Natural killer cell treated with Interleukin-12 subunit alpha and Interleukin-12 subunit beta and Interleukin-15 and Interleukin-18, amount 100 ng/mL, for 72 hours (primary cell): Measurements from ENCODE around the gene TIAM2. TPM values are rescaled to one million over a fixed set of nuclear protein-coding genes. Genes with fewer than 3 reads are reported as not detected.
"Not testable (repeated sequence)": the region's sequence is repeated elsewhere in the genome, so short reads cannot be mapped to it uniquely, and the experiment has no call there.

Experiments used
- ATAC-seq, 2 donors: fragments of 150-1000 bp; cut with Tn5 transposase in 1 of 2; sonication (Bioruptor Pico), chemical (Tn5 transposase) in 1 of 2; 2 replicates each; pipeline ENCODE4 v1.10.0; 2021
- DNase-seq: peaks from one replicate; pipeline ENCODE4 v3.0.0; 2022; ENCODE audit warnings: low spot score
- H3K27ac Mint-ChIP-seq, 2 donors: 1 replicate in 1 of 2; 2 replicates in 1 of 2; pipeline ENCODE4 v1.8.0; 2022; ENCODE audit warnings: mixed read lengths in 2 of 2, mild to moderate bottlenecking in 1 of 2, moderate library complexity in 1 of 2
- H3K27me3 Mint-ChIP-seq, 2 donors: 1 replicate in 1 of 2; 2 replicates in 1 of 2; pipeline ENCODE4 v1.8.0; 2022; ENCODE audit warnings: mixed read lengths in 2 of 2
- H3K36me3 Mint-ChIP-seq: one replicate; pipeline ENCODE4 v1.8.0; 2022; ENCODE audit warnings: mixed read lengths
- H3K4me1 Mint-ChIP-seq, 2 donors: 1 replicate in 1 of 2; 2 replicates in 1 of 2; pipeline ENCODE4 v1.8.0; 2022; ENCODE audit warnings: low read depth in 2 of 2, mixed read lengths in 2 of 2, mild to moderate bottlenecking in 1 of 2
- H3K4me3 Mint-ChIP-seq: one replicate; pipeline ENCODE4 v1.8.0; 2022; ENCODE audit warnings: mixed read lengths
- H3K9me3 Mint-ChIP-seq: 2 replicates; pipeline ENCODE4 v1.8.0; 2022; ENCODE audit warnings: mixed read lengths
- total RNA-seq, 2 donors: library from RNA; stranded (reverse); gene quantifications; one replicate each; pipeline ENCODE4 v1.2.3, GENCODE V29; 2022

TIAM2 gene
- 10 to 100 TPM; 19.6 to 64.3 TPM for total RNA-seq

DNA sequence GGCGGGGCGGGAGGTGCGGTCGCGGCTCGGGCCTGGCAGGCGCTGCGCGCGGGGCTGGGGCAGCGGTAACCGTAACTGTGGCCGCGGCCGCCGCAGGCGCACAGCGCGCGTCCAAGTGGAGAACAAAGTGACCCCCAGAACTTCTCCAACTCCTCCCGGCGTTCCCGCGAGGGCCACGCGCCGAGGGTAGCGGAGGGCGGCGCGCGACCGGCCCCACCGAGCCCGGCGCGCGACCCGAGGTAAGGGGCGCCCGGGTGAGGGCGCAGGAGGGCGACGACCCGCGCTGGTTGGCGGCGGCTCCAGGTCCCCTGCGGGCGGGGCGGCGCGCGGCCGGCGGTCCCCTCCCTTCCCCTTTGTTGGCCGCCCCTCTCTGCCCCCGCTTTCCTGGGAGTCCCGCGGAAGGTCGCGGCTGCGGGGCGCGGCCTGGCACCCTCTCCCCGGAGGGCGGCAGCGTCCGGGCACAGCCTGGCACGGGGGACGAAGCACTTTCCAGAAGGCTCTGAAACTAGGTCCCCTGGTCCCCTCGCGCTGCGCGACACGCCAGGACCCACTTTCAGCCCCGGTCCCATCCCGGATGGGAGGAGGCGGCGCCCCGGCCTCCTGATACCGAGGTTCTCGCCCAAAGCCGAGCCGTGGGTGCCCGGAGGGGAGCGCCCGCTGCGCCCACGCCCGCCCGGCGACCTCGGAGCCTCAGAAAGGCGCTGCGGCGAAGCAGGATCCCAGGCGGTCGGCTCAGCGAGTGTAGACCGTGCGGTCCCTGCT lies at the start of gene TIAM2:
Gene TIAM2 (plus strand): TSS at position 62 of the 762 bp plus-strand sequence. CDS start 133,909 bp downstream, outside the sequence.
- Mint-ChIP-seq H3K36me3 (no peaks in the 10 kb centered on the region), H3K9me3 (no peaks in the 10 kb centered on the region), H3K27ac (no peak within 1 kb of the TSS), H3K4me3 (peak within 1 kb of the TSS; percentile 65), H3K4me1 (peaks cover 4 to 11% of the 10 kb centered on the region in 2 donors), H3K27me3 (peaks cover 13 to 18% of the 10 kb centered on the region in 2 donors)
- peak; percentile 64 for DNase-seq
- peak; percentile 82 to 83 for ATAC-seq

DNA sequence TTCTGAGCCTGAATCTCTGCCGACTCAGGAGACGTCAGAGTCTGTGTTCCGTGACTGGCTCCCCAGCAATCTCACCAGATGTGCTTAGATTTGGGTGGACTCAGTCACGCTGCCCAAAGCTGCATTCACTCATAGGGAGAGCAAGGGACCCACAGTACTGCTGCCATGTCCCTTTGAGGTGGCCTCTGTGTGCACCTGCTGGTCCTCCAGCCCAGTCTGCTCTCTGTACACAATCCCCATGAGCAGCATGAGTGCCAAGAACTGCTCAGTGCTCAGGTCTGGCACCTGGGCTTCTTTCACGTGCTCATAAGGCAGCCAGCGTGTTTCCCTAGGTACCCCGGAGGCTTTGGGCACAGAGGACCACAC lies 44.2 kb upstream of the TIAM2 start:
- peaks cover 35 to 43% of the 10 kb centered on the region in 2 donors for H3K4me1 Mint-ChIP-seq
- no peaks in the 10 kb centered on the region for H3K27me3 Mint-ChIP-seq
- DNase-seq: no peak
- H3K27ac Mint-ChIP-seq: peak overlapping the region; percentile 83 to 84
- ATAC-seq: peak; percentile 35 to 55
- peaks cover 3% of the 10 kb centered on the region for H3K9me3 Mint-ChIP-seq
- peak overlapping the region; percentile 82 for H3K4me3 Mint-ChIP-seq
- H3K36me3 Mint-ChIP-seq: peaks cover 6% of the 10 kb centered on the region

DNA sequence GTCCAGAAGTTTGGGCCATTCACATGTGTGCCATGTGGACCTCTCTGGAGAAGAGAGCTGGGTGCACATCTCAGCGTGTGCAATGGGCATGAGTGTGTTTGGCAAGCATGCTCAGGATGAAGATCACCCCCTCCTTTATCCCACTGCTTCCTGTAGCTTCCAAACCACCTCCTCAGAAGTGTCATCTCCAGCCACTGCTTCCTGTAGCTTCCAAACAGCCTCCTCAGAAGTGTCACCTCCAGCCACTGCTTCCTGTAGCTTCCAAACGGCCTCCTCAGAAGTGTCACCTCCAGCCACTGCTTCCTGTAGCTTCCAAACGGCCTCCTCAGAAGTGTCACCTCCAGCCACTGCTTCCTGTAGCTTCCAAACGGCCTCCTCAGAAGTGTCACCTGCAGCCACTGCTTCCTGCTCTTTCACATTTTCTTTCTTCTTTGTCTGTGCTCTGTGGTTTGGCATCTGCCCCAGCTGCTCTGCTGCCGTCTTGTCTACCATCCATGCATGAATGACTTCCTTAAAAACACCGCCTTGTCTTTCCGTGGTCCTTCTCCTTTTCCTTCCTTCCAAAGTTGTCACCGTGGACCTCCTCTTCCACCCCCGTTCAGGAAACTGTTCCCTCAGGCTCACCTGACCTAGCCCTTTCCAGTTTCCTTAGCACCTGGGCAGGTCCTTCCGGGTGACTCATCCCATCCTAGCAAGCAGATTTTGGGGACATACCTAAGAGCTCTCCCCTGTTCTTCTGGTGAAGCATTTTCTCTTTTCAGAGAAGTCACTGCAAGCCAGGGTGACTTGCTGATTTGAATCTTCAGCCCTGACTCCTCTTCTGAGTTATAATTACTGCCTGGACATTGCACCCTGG lies 43.5 kb upstream of the TIAM2 start:
- Mint-ChIP-seq H3K36me3 (peaks cover 6% of the 10 kb centered on the region), H3K27ac (peak overlapping the region; percentile 83 to 84), H3K4me3 (peak overlapping the region; percentile 82), H3K9me3 (peaks cover 3% of the 10 kb centered on the region), H3K4me1 (peaks cover 35 to 39% of the 10 kb centered on the region in 2 donors), H3K27me3 (no peaks in the 10 kb centered on the region)
- peak; percentile 63 for DNase-seq
- peak; percentile 73 to 82 for ATAC-seq

DNA sequence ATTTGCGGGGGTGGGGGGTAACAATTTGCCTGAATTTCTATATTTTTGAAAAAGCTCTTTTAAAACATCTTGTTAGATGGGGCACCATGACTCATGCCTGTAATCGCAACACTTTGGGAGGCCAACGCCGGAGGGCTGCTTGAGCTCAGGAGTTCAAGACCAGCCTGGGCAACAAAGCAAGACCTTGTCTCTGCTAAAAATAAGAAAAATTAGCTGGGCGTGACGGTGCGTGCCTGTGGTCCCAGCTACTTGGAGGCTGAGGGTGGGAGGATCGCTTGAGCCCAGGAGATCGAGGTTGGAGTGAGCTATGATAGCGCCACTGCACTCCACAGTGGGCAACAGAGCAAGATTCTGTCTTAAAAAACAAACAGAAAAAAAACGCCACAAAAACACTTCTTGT lies 41.5 kb upstream of the TIAM2 start:
- Mint-ChIP-seq H3K4me3 (no peak overlapping the region), H3K27me3 (no peaks in the 10 kb centered on the region), H3K9me3 (peaks cover 3% of the 10 kb centered on the region), H3K36me3 (peaks cover 6% of the 10 kb centered on the region), H3K27ac (no peak overlapping the region), H3K4me1 (peaks cover 36 to 39% of the 10 kb centered on the region in 2 donors)
- no peak for DNase-seq
- no peak for ATAC-seq

DNA sequence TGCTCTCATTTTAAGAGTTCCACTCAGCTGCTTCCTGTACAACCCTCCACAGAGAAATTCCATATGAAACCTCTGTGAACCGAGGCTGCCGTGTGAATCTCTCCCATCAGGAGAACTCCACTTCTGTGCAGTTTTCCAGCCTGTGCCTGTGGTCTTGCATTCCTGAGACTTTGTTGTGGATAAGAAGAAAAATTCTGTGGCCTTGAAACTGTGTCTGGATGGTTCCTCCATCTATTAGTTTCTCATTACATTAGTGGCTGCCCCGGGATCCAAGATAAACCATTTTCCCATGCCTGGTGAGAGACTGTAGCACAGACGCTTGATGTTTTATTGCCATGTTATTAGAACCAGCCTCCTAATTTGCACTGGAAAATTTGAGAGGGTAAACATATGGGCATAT lies 40.8 kb upstream of the TIAM2 start:
- no peak overlapping the region for H3K27ac Mint-ChIP-seq
- peaks cover 33 to 41% of the 10 kb centered on the region in 2 donors for H3K4me1 Mint-ChIP-seq
- DNase-seq (no peak), ATAC-seq (no peak)
- H3K4me3 Mint-ChIP-seq: no peak overlapping the region
- no peaks in the 10 kb centered on the region for H3K27me3 Mint-ChIP-seq
- peaks cover 3% of the 10 kb centered on the region for H3K9me3 Mint-ChIP-seq
- no peaks in the 10 kb centered on the region for H3K36me3 Mint-ChIP-seq

- H3K9me3 Mint-ChIP-seq: no peaks in the 10 kb centered on the region
- no peak overlapping the region for H3K4me3 Mint-ChIP-seq
- H3K27me3 Mint-ChIP-seq: no peaks in the 10 kb centered on the region
- peaks cover 18 to 28% of the 10 kb centered on the region in 2 donors for H3K4me1 Mint-ChIP-seq
- DNase-seq (no peak), ATAC-seq (no peak)
- H3K27ac Mint-ChIP-seq: peak overlapping the region in 1 of 2 donors; percentile 66
- no peaks in the 10 kb centered on the region for H3K36me3 Mint-ChIP-seq
These were observed 38.2 kb upstream of the TIAM2 start for GRCh38 chr6:154956771-154957522.

DNA sequence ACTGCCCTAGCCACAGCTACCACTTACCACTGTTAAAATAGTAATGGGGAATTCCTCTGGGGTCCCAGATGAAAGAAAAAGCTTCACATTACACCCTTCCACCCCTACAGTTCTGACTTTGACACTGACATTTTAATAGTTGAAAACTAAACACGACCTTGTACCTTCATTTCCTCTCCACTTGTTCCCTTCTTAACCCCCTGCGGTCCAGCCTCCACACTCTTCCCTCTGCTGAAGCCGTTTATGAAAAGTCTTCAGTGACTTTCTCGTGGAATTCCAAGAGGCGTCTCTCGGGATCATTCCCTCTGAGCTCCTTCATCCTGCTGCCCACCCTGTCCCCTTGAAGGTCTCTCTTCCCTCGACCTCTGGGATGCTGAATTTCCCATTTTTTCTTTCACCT lies 36.6 kb upstream of the TIAM2 start:
- Mint-ChIP-seq H3K27ac (peak overlapping the region in 1 of 2 donors; percentile 64), H3K36me3 (no peaks in the 10 kb centered on the region), H3K4me3 (no peak overlapping the region), H3K27me3 (no peaks in the 10 kb centered on the region), H3K9me3 (no peaks in the 10 kb centered on the region), H3K4me1 (peaks cover 6 to 17% of the 10 kb centered on the region in 2 donors)
- DNase-seq: no peak
- no peak for ATAC-seq

DNA sequence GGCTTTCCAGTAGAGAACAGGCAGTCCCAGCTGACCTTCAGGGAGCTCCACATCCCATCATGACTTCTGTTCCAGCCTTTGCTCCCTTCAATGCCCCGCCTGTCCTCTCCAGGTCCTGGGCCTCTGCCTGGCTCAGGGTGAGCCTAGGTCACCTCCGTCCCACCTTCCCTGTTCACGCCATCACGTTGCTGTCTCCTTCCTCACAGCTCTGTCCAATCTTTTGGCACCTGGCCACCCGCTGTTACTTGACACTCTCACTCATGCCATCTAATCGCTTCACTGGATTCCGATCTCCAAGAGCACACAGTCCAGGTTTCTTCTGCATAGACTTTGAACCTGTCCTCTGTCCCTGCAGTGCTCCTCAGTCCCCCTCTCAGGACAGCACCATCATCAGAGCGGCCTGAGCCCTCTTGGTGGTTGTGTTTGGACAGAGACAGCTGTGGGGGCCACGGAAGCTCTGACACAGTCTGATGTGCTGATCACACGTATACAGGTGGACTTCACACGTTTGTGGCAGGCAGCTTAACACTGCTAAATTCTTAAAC lies 34.7 kb upstream of the TIAM2 start:
- no peak overlapping the region for H3K4me3 Mint-ChIP-seq
- no peak for DNase-seq
- no peak for ATAC-seq
- no peaks in the 10 kb centered on the region for H3K9me3 Mint-ChIP-seq
- H3K4me1 Mint-ChIP-seq: peaks cover 6 to 11% of the 10 kb centered on the region in 2 donors
- H3K27ac Mint-ChIP-seq: no peak overlapping the region
- no peaks in the 10 kb centered on the region for H3K27me3 Mint-ChIP-seq
- H3K36me3 Mint-ChIP-seq: no peaks in the 10 kb centered on the region

- Mint-ChIP-seq H3K9me3 (no peaks in the 10 kb centered on the region), H3K4me3 (no peak overlapping the region), H3K4me1 (peaks cover 6 to 11% of the 10 kb centered on the region in 2 donors), H3K27me3 (no peaks in the 10 kb centered on the region), H3K36me3 (no peaks in the 10 kb centered on the region), H3K27ac (no peak overlapping the region)
- DNase-seq (no peak), ATAC-seq (no peak)
These were observed 34.1 kb upstream of the TIAM2 start for GRCh38 chr6:154960854-154961530.

GRCh38 chr6:154962753-154963152 lies 32.4 kb upstream of the TIAM2 start:
- no peak overlapping the region for H3K4me3 Mint-ChIP-seq
- H3K27ac Mint-ChIP-seq: no peak overlapping the region
- no peak for DNase-seq
- no peak for ATAC-seq
- H3K27me3 Mint-ChIP-seq: no peaks in the 10 kb centered on the region
- no peaks in the 10 kb centered on the region for H3K36me3 Mint-ChIP-seq
- H3K9me3 Mint-ChIP-seq: no peaks in the 10 kb centered on the region
- H3K4me1 Mint-ChIP-seq: peaks cover 6 to 11% of the 10 kb centered on the region in 2 donors

DNA sequence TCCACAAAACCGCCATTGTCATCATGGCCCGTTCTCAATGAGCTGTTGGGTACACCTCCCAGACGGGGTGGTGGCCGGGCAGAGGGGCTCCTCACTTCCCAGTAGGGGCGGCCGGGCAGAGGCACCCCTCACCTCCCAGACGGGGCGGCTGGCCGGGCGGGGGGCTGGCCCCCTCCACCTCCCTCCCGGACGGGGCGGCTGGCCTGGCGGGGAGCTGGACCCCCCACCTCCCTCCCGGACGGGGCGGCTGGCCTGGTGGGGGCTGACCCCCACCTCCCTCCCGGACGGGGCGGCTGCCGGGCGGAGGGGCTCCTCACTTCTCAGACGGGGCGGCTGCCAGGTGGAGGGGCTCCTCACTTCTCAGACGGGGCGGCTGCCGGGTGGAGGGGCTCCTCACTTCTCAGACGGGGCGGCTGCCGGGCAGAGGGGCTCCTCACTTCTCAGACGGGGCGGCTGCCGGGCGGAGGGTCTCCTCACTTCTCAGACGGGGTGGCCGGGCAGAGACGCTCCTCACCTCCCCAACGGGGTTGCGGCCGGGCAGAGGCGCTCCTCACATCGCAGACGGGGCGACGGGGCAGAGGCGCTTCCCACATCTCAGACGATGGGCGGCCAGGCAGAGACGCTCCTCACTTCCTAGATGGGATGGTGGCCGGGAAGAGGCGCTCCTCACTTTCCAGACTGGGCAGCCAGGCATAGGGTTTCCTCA lies 28.9 kb upstream of the TIAM2 start:
- not testable (repeated sequence) for DNase-seq, H3K9me3 Mint-ChIP-seq, H3K27me3 Mint-ChIP-seq, H3K27ac Mint-ChIP-seq, H3K4me3 Mint-ChIP-seq, ATAC-seq, H3K36me3 Mint-ChIP-seq, H3K4me1 Mint-ChIP-seq

DNA sequence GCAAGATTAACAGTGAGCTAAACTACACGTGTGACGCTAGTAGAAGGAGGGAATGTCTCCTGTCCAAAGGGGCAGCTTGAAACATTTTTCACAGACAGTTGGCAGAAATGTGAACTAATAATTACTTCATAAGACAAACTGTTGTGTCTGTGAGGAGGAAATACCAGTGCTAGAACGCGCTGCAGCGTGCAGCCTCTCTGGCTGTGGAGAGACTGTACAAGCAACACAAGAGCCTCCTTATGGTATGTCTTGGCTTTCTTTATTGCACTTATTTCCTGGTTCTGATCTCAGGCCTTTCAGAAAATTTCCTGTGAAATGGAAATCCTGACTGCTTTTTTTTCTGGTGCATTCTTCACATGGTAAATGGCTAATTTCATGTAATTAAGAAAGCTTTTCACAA lies 25.3 kb upstream of the TIAM2 start:
- Mint-ChIP-seq H3K36me3 (no peaks in the 10 kb centered on the region), H3K9me3 (no peaks in the 10 kb centered on the region), H3K27ac (no peak overlapping the region), H3K4me1 (no peaks in the 10 kb centered on the region), H3K27me3 (no peaks in the 10 kb centered on the region), H3K4me3 (no peak overlapping the region)
- ATAC-seq (no peak), DNase-seq (no peak)
